GM21723 (cell line): Measurements from ENCODE around the gene SRC.

Source experiments
- ATAC-seq: cut with Tn5 transposase; IDR thresholded peaks from one replicate; pipeline ENCODE4 v1.9.1; 2021; ENCODE audit warnings: mild to moderate bottlenecking, moderate library complexity; ENCODE audit not compliant: unreplicated experiment

Gene SRC

DNA sequence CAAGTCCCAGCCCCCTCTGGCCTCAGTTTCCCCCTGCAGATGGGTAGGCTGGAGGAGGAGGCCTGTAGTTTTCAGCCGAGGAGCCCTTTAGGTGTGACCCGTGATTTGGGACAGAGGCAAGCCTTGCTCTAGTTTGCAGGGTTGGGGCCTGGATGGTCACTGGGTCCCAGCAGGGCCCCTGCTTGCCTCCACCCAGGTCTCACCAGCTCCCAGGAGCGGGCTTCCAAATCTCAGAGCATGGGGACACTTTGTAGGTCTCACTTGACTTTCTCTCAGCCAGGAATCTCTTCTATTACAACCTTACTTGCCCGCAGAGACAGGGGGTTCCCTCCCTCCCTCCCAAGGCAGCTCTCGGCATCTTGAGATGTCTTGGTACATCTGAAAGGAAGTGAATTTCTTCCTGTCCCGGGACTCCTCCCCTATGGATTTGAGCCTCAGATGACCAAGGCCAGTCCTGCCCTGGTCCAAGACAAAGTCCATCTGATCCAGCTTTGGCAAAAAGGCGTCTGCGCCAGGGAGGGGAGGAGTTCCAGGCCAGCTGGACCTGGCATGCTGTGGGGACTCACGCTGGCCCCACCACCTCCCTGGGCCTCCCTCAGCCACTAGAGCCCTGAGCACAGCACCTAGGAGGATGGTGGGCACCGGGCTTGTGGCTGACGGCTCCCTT, 47.4 kb downstream of the SRC start:
- ATAC-seq = no peak

DNA sequence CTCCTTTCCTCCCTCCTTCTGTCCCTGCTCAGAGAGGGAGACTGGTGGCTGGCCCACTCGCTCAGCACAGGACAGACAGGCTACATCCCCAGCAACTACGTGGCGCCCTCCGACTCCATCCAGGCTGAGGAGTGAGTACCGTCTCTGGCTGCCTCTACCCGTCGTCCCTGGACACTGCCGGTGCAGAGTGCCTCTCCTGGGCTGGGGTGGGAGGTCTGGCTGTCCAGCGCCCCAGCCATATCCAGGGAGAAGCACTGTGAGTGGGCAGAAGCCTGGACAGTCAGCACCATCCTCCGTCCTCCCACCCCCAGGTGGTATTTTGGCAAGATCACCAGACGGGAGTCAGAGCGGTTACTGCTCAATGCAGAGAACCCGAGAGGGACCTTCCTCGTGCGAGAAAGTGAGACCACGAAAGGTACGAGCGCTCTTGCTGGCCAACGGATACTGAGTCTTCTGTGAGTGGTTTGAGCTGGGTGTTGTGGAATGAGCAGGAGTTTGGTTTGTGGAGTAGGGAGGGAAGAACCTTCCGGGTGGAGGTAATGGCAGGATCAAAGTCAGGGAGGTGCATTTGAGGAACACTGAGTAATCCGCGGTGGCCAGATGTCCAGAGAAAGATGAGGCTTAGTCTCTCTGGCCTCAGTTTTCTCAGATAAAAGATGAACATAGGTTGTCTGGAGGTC, 48.1 kb downstream of the SRC start:
- no peak for ATAC-seq

DNA sequence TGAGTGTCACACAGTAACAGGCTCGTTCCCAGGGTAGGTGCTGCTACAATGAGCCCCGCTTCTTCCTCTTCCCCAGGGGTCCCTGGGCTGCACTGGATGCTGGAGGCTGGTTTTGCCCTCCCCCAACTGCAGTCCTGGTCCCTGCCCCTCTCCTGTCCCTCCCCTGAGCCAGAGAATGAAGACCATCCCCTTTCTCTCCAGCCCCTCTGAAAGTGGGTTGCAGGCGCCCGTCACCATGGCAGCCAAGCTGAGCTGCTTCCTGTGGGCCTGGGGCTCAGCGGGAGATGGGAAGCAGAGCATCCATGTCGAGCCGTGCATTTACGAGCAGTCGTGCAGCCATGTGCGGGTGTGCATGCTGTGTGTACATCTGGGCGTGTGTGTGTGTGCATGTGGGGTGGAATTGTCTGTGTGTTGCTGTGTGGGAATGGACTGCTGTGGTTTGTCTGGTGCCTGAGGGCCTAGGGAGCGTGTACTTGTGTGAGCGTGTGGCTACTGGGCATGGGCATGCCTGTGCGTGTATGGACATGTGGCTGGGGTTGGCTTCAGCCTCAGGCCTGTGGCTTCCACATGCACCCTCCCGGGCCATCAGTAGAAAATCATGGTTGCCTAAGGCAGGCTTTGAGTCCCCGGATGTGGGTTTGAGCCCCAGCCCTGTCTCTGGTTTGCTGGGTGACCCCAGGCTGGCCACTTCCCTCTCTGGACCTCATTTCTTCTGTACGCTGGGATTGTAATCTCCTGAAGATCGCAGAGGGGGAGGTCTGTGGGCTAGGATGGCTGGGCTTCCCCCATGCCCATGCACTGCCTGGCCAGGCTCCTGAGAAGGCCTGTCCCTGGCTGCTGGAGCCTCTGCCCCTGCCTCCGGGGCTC, 48.8 kb downstream of the SRC start:
- ATAC-seq = no peak

DNA sequence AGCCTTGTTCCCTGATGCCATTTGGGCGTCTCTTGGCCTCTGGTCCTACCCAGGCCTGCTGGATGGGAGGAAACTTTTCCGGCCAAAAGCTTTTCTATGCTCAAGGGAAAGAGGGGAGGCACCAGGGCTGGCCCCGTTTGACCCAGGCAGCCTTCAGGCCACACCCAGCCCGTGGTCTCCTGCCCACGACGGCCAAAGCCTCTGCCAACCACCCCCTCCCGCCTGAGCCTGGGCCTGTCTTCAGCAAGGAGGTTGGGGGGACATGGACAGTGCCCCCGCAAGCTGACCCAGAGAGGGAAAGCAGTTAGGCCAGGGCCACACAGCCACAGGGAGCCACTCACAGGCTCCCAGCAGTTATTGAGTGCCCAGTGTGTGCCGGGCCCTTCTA, 49.5 kb downstream of the SRC start:
- ATAC-seq = no peak

DNA sequence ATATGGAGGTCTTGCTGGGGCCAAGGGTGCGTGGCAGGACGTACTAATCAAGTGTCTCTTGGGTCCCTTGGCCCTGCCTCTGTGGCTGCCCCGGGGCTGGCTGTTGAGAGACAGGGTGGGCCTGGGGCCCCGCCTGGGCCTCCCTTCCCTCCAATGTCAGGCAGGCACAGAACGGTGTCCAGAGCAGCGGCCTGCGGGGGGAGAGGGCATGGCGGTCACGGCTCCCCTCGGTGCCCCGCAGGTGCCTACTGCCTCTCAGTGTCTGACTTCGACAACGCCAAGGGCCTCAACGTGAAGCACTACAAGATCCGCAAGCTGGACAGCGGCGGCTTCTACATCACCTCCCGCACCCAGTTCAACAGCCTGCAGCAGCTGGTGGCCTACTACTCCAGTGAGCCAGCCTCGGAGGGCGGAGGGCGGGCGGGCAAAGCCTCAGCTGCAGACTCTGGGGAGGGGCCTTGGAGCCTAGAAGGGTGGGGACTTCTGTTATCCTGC, 50.0 kb downstream of the SRC start:
- ATAC-seq = no peak

DNA sequence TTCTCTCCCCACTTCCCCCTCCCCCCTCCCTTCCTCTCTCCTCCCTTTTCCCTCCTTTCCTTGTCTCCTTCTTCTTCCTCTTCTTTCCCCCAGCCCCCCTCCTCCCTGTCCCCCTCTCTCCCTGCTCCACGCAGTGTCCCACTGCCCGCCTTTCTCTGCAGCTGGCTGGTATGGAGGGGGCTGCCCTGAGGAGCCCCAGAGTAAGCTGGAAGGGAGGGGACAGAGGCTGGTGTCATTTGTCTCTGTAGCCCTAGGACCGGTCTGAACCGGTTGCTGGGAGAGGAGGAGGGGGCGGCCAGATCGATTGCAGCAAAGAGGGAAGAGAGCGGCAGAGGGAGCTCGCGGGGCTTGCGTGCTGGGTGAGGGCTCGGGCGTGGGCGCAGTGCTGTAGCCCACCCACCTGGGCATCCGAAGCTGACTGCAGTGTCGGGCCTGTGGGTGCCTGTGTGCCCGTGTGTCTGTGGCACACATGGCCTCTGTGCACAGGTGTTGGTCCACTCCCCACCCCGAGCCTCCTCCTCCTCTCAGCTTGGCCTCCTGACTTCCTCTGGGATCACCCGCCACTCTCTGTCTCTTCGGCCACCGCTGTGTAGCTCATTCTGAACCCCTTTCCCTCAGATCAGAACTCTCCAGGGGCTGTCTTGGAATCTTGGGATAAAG, 50.6 kb downstream of the SRC start:
- no peak for ATAC-seq

DNA sequence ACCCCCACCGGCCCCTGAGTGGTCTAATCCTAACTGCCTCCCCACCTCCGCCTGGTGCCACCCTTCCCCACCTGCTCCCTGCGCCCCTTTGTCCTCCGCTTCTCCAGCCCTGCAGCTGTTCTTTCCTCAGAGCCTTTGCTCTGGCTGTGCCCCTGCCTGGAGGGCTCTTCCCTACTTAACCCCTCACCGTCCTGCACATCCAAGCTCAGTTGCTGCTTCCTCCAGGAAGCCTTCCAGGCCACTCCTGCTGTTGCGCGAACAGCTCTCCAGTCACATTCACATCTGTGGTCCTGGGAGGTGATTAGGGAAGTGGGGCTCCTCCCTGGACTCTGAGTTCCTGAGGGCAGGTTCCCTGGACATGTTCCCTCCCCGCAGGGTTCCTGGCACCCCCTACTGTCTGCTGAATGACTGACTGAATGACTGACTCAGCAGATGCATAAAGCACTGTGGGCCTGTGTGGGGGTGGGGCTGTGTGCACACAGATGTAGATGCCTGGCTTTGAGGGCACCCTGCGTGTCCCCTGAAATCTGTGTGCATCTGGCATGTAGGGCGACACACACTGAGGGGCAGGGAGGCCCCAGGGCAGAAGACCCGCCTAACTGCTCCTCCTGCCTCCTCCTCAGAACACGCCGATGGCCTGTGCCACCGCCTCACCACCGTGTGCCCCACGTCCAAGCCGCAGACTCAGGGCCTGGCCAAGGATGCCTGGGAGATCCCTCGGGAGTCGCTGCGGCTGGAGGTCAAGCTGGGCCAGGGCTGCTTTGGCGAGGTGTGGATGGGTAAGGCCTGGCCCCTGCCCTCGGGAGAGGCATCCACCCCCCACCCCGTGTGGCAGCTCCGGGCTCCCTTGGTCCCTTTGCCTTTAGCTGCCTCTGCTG, 51.4 kb downstream of the SRC start:
- no peak for ATAC-seq

DNA sequence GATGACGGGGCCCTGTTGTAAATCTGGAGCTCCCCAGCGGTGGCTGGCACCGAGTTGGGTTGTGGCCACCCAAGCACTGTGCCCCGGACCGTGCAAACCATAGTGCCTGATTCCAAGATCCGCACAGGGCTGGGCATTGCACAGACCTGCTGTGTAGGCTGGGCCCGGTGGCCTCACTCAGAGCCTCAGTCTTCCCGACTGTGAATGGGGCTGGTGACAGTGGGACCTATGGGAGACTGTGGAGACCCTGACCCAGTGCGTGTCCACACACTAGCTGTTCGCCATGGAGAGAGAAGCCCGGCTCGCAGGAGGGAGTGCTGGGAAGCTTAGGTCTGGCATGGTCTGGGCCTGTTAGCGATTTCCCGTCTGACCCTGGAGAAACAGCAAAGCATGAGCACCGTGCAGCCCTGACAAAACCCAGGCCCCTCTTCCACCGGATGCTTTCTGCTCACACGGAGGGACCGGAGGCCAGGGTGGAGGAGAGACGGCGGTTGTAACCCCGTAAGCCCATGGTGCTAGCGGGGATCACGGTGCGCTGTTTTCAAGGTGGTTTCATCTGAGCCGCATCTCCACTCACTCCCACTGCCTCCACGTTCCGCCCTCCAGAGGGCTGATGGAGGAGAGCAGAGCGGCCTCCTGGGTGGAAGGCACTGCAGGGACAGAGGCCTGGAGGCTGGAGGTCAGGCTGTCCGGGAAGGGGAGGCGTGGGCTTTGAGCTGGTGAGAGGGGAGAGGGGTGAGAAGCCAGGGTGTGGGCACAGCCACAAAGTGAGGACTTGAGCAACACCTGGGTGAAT, 52.2 kb downstream of the SRC start:
- no peak for ATAC-seq

DNA sequence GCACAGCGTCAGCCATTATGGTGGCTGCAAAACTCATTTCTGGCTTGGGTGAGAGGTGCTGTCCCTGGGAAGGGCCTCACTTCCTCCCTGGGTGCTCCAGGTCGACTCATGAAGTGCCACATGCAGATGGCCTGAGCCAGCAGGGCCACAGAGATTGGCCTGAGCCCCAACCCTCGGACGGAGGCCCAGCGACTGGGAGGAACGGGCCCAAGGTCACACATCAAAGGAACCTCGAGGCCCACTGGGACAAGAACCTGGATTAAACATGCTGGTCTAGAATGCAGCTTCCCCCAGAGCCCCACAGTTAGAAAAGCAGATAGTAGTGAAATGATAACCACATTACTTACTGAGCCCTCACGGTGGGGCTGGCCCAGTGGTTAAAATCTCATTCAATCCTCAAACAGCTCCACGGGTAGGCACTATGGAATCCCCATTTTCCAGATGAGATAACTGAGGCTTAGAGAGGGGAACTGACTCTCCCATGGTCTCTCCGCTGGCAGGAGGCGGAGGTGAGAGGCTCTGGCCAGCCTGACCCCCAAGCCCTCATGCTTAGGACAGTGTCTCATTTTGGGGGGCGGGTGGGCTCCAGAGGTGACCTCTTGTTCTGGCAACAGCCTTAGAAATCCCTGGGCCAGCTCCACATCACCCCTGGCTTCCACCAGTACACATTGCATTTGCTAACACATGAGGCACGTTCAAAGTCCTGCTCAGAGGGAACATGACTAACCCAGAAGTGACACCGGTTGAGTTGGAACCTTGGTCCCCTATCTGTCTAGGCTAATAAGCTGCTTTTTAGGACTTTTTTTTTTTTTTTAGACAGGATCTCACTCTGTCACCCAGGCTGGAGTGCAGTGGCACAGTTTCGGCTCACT, 53.0 kb downstream of the SRC start:
- ATAC-seq = no peak

DNA sequence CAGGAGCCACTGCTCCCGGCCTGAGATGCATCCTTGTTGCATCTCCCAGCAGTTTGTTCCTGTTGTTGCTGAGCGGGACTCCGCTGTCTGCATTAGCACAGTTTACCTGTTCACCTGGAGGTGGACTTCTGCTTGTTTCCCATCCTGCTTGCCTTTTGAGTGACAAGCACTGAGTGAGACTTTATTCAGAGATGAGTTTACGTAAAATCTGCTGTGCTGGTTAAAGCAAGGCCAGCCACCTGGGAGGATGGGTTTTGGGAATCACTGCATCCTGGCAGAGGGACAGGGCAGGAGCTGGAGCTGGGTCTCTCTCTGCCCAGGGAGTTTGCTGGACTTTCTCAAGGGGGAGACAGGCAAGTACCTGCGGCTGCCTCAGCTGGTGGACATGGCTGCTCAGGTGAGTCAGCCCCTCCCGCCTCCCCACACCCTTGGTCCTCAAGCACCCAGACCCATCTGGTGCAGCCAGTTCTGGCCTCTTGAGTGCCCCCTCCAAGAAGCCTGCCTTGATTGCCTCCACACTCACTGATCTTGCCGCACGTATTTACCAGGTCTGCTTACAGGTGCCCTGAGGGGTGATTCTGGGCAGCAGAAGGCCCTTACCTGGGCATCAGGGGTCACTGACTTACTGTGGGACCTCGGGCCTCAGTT, 55.5 kb downstream of the SRC start:
- ATAC-seq = no peak

DNA sequence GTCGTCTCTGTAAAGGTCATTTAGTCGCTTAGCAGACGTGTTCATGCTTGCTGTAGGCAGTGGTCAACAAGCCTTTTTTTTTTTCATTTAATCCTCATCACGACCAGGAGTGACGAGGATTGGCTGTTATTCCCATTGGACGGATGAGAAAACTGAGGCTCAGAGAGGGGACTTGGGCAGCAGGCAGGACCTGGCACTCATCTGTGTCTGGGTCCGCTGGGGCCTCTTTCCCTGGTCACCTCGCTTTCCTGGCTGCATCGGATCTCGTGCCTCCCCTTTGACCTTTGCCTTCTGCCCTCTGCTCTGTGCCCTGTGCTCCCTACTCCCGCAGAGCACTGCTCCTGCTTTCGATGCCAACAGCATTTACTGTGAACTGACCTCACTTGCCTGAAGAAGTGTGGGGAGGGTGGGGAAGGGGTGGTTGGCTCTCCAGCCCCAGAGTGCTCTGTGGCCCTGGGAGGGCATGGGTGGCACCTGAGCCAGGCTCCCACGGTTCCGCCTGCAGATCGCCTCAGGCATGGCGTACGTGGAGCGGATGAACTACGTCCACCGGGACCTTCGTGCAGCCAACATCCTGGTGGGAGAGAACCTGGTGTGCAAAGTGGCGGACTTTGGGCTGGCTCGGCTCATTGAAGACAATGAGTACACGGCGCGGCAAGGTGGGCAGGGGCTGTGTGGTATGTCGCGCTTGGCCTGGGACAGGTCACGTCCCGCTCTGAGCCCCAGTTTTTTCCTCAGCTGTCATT, 56.2 kb downstream of the SRC start:
- no peak for ATAC-seq

DNA sequence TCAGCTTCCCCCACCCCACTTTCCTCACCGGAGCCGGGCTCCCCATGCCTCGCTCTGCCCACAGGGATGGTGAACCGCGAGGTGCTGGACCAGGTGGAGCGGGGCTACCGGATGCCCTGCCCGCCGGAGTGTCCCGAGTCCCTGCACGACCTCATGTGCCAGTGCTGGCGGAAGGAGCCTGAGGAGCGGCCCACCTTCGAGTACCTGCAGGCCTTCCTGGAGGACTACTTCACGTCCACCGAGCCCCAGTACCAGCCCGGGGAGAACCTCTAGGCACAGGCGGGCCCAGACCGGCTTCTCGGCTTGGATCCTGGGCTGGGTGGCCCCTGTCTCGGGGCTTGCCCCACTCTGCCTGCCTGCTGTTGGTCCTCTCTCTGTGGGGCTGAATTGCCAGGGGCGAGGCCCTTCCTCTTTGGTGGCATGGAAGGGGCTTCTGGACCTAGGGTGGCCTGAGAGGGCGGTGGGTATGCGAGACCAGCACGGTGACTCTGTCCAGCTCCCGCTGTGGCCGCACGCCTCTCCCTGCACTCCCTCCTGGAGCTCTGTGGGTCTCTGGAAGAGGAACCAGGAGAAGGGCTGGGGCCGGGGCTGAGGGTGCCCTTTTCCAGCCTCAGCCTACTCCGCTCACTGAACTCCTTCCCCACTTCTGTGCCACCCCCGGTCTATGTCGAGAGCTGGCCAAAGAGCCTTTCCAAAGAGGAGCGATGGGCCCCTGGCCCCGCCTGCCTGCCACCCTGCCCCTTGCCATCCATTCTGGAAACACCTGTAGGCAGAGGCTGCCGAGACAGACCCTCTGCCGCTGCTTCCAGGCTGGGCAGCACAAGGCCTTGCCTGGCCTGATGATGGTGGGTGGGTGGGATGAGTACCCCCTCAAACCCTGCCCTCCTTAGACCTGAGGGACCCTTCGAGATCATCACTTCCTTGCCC, 57.4 kb downstream of the SRC start:
- no peak for ATAC-seq

DNA sequence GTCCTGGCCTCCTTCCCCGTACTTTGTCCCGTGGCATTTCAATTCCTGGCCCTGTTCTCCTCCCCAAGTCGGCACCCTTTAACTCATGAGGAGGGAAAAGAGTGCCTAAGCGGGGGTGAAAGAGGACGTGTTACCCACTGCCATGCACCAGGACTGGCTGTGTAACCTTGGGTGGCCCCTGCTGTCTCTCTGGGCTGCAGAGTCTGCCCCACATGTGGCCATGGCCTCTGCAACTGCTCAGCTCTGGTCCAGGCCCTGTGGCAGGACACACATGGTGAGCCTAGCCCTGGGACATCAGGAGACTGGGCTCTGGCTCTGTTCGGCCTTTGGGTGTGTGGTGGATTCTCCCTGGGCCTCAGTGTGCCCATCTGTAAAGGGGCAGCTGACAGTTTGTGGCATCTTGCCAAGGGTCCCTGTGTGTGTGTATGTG, 58.5 kb downstream of the SRC start:
- no peak for ATAC-seq

DNA sequence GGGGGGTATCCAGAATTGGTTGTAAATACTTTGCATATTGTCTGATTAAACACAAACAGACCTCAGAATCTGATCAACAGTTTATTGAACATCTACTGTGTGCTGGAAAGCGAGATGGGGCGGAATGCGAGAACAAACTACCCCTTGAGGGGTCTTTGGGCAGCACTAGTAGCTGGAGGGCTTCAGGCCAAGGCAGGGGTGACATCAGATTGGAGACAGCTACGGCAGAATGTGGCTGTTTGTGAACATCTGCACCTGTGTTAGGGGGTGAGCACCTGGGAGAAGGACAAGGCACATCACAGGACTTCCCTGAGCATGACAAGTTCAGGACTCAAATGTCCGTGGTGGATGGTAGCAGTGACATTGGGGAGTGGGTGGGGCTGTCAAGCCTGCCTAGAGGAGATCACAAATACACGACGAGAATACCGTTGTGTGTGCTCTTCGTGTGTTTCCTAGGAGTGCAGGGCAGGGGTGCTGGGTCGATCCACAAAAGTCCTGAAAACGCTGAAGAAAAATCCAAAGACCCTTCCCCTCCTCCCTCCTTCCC, 59.5 kb downstream of the SRC start:
- ATAC-seq = no peak

DNA sequence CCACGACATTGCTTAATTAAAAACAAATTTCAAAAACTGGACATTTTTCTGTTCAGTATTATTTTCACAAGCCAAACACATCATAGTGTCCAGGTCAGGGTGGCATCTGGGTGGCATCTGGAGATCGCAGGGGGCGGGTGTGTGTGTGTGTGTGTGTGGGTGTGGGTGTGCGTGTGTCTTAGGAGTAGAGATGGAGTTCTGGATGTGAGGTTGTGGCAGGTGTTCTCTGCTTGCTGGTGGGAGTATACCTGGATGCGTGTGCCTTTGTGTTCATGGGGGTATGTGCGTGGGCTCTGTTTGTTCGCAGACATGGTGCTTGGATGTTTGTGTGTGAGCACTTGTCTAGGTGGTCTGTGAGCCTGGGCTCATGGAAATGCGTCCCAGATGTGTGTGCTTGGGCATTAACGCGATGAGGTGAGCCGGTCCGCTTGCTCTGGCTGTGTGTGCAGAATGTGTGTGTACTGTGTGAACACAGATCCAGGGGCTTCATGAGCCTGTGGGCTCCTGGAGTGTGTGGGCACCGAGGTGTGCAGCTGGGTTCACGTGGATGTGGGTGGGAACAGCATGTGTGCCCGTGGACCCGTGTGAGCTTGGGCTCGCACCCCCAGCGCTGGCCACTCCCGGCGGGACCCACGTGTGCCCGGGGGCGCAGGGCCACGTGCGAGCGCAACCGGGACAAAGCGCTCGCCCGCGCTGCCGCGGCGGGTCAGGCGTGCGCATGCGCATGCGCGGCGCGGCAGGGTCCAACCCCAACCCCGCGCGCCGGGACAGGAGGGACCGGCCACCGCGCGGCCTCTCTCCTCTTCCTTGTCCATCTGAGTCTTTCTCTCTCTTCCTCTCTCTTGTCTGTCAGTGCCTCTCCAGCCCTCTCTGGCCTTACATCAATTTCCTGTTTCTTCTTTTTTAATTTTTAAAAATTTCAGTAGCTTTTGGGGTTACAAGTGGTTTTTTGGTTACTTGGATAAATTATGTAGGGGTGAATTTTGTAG, 60.4 kb downstream of the SRC start:
- ATAC-seq = no peak
